HG02571 (cell line): Measurements from ENCODE around the gene BEST3.

Experiments
- ATAC-seq: cut with Tn5 transposase; IDR thresholded peaks from one replicate; pipeline ENCODE4 v1.9.1; 2021; ENCODE audit warnings: mild to moderate bottlenecking, moderate library complexity; ENCODE audit not compliant: unreplicated experiment

Gene BEST3

GRCh38 chr12:69655616-69656340 is 43.3 kb downstream of the BEST3 start:
- no peak for ATAC-seq

GRCh38 chr12:69653703-69654102 is 45.4 kb downstream of the BEST3 start:
- ATAC-seq, result no peak

GRCh38 chr12:69651922-69652321 is 47.2 kb downstream of the BEST3 start:
- ATAC-seq, result no peak

GRCh38 chr12:69649529-69649928 is 49.6 kb downstream of the BEST3 start:
- no peak for ATAC-seq

- ATAC-seq, result no peak
These were observed 50.6 kb downstream of the BEST3 start for GRCh38 chr12:69648476-69648875.

- no peak for ATAC-seq
These were observed 51.9 kb downstream of the BEST3 start for GRCh38 chr12:69647178-69647577.

- ATAC-seq, result no peak
These were observed 54.1 kb downstream of the BEST3 start for GRCh38 chr12:69645031-69645430.

- no peak for ATAC-seq
These were observed 54.6 kb downstream of the BEST3 start for GRCh38 chr12:69644511-69644910.

GRCh38 chr12:69642531-69642930 is 56.6 kb downstream of the BEST3 start:
- ATAC-seq, result no peak

GRCh38 chr12:69641546-69641945 is 57.6 kb downstream of the BEST3 start:
- ATAC-seq, result no peak

GRCh38 chr12:69639400-69640016 is 59.6 kb downstream of the BEST3 start:
- ATAC-seq, result peak; percentile 84

GRCh38 chr12:69633061-69633460 is 66.0 kb downstream of the BEST3 start:
- no peak for ATAC-seq

- no peak for ATAC-seq
These were observed 68.9 kb downstream of the BEST3 start for GRCh38 chr12:69630191-69630590.

- ATAC-seq, result no peak
These were observed 71.6 kb downstream of the BEST3 start for GRCh38 chr12:69627501-69627900.

GRCh38 chr12:69623970-69624369 is 75.1 kb downstream of the BEST3 start:
- no peak for ATAC-seq

- no peak for ATAC-seq
These were observed 77.6 kb downstream of the BEST3 start for GRCh38 chr12:69621551-69621950.

GRCh38 chr12:69620921-69621320 is 78.2 kb downstream of the BEST3 start:
- no peak for ATAC-seq

GRCh38 chr12:69620077-69620476 is 79.0 kb downstream of the BEST3 start:
- no peak for ATAC-seq

GRCh38 chr12:69619050-69619449 is 80.1 kb downstream of the BEST3 start:
- no peak for ATAC-seq

GRCh38 chr12:69616025-69616424 is 83.1 kb downstream of the BEST3 start:
- ATAC-seq, result no peak

- ATAC-seq, result no peak
These were observed 85.8 kb downstream of the BEST3 start for GRCh38 chr12:69613351-69613750.

GRCh38 chr12:69610729-69611128 is 88.4 kb downstream of the BEST3 start, which contains the start of gene LRRC10:
Gene LRRC10, minus strand, starts transcription at chr12:69610907. Its CDS starts 69 bp downstream, at chr12:69610838.
- no peak for ATAC-seq

- ATAC-seq, result no peak
These were observed 89.0 kb downstream of the BEST3 start for GRCh38 chr12:69610126-69610525.
